ENCODE results near the gene PALMD.

The PALMD gene

DNA sequence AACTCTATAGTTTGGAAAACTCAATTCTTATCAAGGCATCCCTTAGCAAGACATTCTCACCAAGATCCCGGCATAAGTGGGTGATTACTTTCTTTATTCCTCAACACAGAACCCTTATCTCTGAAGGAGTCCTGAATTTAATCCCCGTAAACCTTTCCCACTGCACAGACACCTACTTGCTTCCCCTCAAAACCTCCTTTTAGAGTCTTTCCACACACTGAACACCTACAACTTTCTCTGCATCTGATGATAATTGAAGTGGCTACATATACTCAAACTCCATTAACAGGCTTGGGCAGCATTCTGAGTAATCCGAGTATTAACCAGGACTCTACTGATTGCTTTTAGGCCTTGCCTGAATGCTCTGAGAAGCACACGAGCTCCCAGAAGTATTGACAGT lies 23.5 kb downstream of the PALMD start:
- H3K4me1 ChIP-seq (ENCODE audit: control insufficient read depth, low read length): no peaks in the 10 kb centered on the region
- no peaks in the 10 kb centered on the region for H3K9me2 ChIP-seq (replicated peaks; ENCODE audit: control insufficient read depth, low read length)
- H3K27me3 ChIP-seq (ENCODE audit: control insufficient read depth, low read length): peaks cover 30% of the 10 kb centered on the region
- H3F3A ChIP-seq (ENCODE audit: control insufficient read depth, insufficient read depth): no peaks in the 10 kb centered on the region
- no peak overlapping the region for H3K27ac ChIP-seq (ENCODE audit: low read depth, low read length)
- H3K4me2 ChIP-seq (ENCODE audit: low read length): no peak overlapping the region
- no peaks in the 10 kb centered on the region for H3K36me3 ChIP-seq (ENCODE audit: control insufficient read depth, low read length)
- no peak for TF ChIP-seq EZH2phosphoT487 (IDR thresholded peaks at IDR 0.05; ENCODE audit: borderline replicate concordance, low read length)
- H4K20me1 ChIP-seq (ENCODE audit: control insufficient read depth, insufficient read depth, low read depth, low read length): no peaks in the 10 kb centered on the region
- H3K4me3 ChIP-seq (ENCODE audit: low read length): no peak overlapping the region
- H3K79me2 ChIP-seq (ENCODE audit: control insufficient read depth, low read length): no peaks in the 10 kb centered on the region
- H3K9me3 ChIP-seq (ENCODE audit: control insufficient read depth, insufficient read depth, low read length): no peaks in the 10 kb centered on the region

DNA sequence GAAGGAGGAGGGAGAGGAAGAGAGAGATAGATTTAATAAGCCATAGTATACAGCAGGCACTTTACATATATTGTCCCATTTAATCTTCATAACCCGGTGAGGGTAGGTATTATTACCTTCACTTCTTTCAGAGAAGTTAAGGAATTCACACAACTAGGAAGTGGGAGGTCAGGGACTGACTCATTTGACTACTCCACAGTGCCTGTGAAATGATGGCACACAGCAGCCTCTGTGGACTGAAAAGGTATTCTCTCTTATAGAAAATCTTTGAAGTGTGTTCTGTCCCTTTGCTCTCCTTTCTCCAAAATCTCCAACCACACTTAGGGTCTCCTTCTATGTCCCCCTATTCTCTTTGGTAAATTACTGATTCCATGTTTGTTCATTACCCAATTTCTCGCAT lies 23.9 kb downstream of the PALMD start:
- Histone ChIP-seq H3K4me1 (ENCODE audit: control insufficient read depth, low read length) (no peaks in the 10 kb centered on the region), H3K9me3 (ENCODE audit: control insufficient read depth, insufficient read depth, low read length) (no peaks in the 10 kb centered on the region), H3K27ac (ENCODE audit: low read depth, low read length) (no peak overlapping the region), H3K4me2 (ENCODE audit: low read length) (no peak overlapping the region), H4K20me1 (ENCODE audit: control insufficient read depth, insufficient read depth, low read depth, low read length) (no peaks in the 10 kb centered on the region), H3K27me3 (ENCODE audit: control insufficient read depth, low read length) (peaks cover 30% of the 10 kb centered on the region), H3K9me2 (replicated peaks; ENCODE audit: control insufficient read depth, low read length) (no peaks in the 10 kb centered on the region), H3K4me3 (ENCODE audit: low read length) (no peak overlapping the region), H3K36me3 (ENCODE audit: control insufficient read depth, low read length) (no peaks in the 10 kb centered on the region), H3K79me2 (ENCODE audit: control insufficient read depth, low read length) (no peaks in the 10 kb centered on the region), H3F3A (ENCODE audit: control insufficient read depth, insufficient read depth) (no peaks in the 10 kb centered on the region)
- TF ChIP-seq EZH2phosphoT487 (IDR thresholded peaks at IDR 0.05; ENCODE audit: borderline replicate concordance, low read length): no peak
- TF ChIP-seq, protein P1, sequence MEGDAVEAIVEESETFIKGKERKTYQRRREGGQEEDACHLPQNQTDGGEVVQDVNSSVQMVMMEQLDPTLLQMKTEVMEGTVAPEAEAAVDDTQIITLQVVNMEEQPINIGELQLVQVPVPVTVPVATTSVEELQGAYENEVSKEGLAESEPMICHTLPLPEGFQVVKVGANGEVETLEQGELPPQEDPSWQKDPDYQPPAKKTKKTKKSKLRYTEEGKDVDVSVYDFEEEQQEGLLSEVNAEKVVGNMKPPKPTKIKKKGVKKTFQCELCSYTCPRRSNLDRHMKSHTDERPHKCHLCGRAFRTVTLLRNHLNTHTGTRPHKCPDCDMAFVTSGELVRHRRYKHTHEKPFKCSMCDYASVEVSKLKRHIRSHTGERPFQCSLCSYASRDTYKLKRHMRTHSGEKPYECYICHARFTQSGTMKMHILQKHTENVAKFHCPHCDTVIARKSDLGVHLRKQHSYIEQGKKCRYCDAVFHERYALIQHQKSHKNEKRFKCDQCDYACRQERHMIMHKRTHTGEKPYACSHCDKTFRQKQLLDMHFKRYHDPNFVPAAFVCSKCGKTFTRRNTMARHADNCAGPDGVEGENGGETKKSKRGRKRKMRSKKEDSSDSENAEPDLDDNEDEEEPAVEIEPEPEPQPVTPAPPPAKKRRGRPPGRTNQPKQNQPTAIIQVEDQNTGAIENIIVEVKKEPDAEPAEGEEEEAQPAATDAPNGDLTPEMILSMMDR (IDR thresholded peaks at IDR 0.05; ENCODE audit: low read depth, low read length, poor library complexity, severe bottlenecking): no peak

DNA sequence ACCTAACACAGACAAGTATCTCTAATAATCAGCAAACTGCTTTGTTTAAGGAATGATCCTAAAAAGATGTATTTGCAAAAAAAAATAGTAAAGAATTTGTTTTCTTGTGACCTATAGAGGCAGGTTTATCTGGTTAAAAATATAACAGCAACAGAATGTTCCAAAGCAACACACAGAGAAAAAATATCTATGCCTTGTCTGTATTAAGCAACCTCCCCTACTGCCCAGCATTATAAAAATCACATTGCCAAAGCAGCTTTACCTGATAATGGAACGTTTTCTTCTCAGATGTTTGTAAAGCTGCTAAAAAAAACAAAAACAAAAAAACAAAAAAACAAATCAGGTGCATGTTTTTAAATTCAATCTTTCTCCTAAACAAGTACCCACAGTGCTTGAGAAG lies 24.7 kb downstream of the PALMD start:
- H3K9me2 ChIP-seq (replicated peaks; ENCODE audit: control insufficient read depth, low read length): no peaks in the 10 kb centered on the region
- no peaks in the 10 kb centered on the region for H4K20me1 ChIP-seq (ENCODE audit: control insufficient read depth, insufficient read depth, low read depth, low read length)
- no peaks in the 10 kb centered on the region for H3K9me3 ChIP-seq (ENCODE audit: control insufficient read depth, insufficient read depth, low read length)
- no peak overlapping the region for H3K4me2 ChIP-seq (ENCODE audit: low read length)
- no peaks in the 10 kb centered on the region for H3F3A ChIP-seq (ENCODE audit: control insufficient read depth, insufficient read depth)
- H3K27ac ChIP-seq (ENCODE audit: low read depth, low read length): no peak overlapping the region
- TF ChIP-seq, protein P1 (IDR thresholded peaks at IDR 0.05; ENCODE audit: low read depth, low read length, poor library complexity, severe bottlenecking): no peak
- TF ChIP-seq EZH2phosphoT487 (IDR thresholded peaks at IDR 0.05; ENCODE audit: borderline replicate concordance, low read length): no peak
- H3K36me3 ChIP-seq (ENCODE audit: control insufficient read depth, low read length): no peaks in the 10 kb centered on the region
- no peaks in the 10 kb centered on the region for H3K4me1 ChIP-seq (ENCODE audit: control insufficient read depth, low read length)
- no peaks in the 10 kb centered on the region for H3K79me2 ChIP-seq (ENCODE audit: control insufficient read depth, low read length)
- H3K4me3 ChIP-seq (ENCODE audit: low read length): no peak overlapping the region
- peaks cover 30% of the 10 kb centered on the region for H3K27me3 ChIP-seq (ENCODE audit: control insufficient read depth, low read length)

DNA sequence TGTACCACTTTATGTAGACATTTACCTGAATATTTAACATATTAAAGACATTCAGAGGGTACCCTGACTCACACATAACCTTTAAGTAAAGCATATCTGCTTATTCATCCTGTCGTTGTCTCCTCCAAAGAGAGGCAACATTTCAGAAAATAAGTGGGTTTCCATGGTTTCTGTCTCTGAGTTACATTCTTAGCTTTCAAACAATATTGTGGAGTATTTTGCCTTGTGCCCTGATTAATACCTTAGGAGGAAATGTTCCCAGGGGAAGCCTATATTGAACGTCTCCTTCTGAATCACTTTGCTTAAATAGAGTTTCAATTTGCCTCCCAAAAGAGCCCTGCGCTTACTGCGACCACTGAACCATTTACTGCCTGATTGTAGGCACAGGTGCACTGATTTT lies 26.1 kb downstream of the PALMD start:
- Histone ChIP-seq H3K36me3 (ENCODE audit: control insufficient read depth, low read length) (no peaks in the 10 kb centered on the region), H3K4me1 (ENCODE audit: control insufficient read depth, low read length) (no peaks in the 10 kb centered on the region), H3K4me2 (ENCODE audit: low read length) (no peak overlapping the region), H3K9me2 (replicated peaks; ENCODE audit: control insufficient read depth, low read length) (no peaks in the 10 kb centered on the region), H4K20me1 (ENCODE audit: control insufficient read depth, insufficient read depth, low read depth, low read length) (no peaks in the 10 kb centered on the region), H3F3A (ENCODE audit: control insufficient read depth, insufficient read depth) (no peaks in the 10 kb centered on the region), H3K9me3 (ENCODE audit: control insufficient read depth, insufficient read depth, low read length) (no peaks in the 10 kb centered on the region), H3K79me2 (ENCODE audit: control insufficient read depth, low read length) (no peaks in the 10 kb centered on the region), H3K4me3 (ENCODE audit: low read length) (no peak overlapping the region), H3K27me3 (ENCODE audit: control insufficient read depth, low read length) (peaks cover 32% of the 10 kb centered on the region), H3K27ac (ENCODE audit: low read depth, low read length) (no peak overlapping the region)
- TF ChIP-seq EZH2phosphoT487 (IDR thresholded peaks at IDR 0.05; ENCODE audit: borderline replicate concordance, low read length): no peak
- TF ChIP-seq, protein P1 (IDR thresholded peaks at IDR 0.05; ENCODE audit: low read depth, low read length, poor library complexity, severe bottlenecking): no peak
